ENCODE data around the gene FBXW7.

DNA sequence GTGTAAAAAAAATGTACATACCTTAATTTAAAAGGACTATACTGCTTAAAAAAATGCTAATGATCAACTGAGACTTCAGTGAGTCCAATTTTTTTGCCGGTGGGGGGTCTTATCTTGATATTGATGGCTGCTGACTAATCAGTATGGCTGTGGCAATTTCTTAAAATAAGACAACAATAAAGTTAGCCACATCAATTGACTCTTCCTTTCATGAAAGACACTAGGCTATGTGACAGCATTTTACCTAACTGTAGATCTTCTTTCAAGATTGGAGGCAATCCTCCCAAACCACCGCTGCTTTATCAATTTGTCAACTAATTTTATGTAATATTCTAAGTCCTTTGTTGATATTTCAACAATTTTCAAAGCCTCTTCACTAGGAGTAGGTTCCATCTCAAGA is 116.1 kb downstream of the FBXW7 start:
- no peak for TF ChIP-seq CTCF (IDR thresholded peaks at IDR 0.05; ENCODE audit: low read depth, low read length)
- TF ChIP-seq POLR2A (IDR thresholded peaks at IDR 0.05; ENCODE audit: extremely low read depth, insufficient read length), result no peak
- TF ChIP-seq MYC (IDR thresholded peaks at IDR 0.05; ENCODE audit: low read depth, low read length), result no peak
- TF ChIP-seq MAX (IDR thresholded peaks at IDR 0.05; ENCODE audit: low read depth, low read length), result no peak

Measured in NB4 (cell line).